ENCODE results near the gene NCK2.

Gene NCK2

GRCh38 chr2:105917226-105917625, 172.5 kb downstream of the NCK2 start:
- no peaks in the 10 kb centered on the region for H4K20me1 ChIP-seq (ENCODE audit: control insufficient read depth, insufficient read depth, low read depth, low read length)
- H3K79me2 ChIP-seq (ENCODE audit: control insufficient read depth, low read length), result no peaks in the 10 kb centered on the region
- no peaks in the 10 kb centered on the region for H3K9me3 ChIP-seq (ENCODE audit: control insufficient read depth, insufficient read depth, low read length)
- no peaks in the 10 kb centered on the region for H3K27me3 ChIP-seq (ENCODE audit: control insufficient read depth, low read length)
- TF ChIP-seq EZH2phosphoT487 (IDR thresholded peaks at IDR 0.05; ENCODE audit: borderline replicate concordance, low read length) (no peak), CTCF (IDR thresholded peaks at IDR 0.05; ENCODE audit: low read depth, low read length, poor library complexity, severe bottlenecking) (no peak)
- H3K4me3 ChIP-seq (ENCODE audit: low read length), result no peak overlapping the region
- H3K4me2 ChIP-seq (ENCODE audit: low read length), result no peak overlapping the region
- H3K27ac ChIP-seq (ENCODE audit: low read depth, low read length), result no peak overlapping the region
- H3F3A ChIP-seq (ENCODE audit: control insufficient read depth, insufficient read depth), result no peaks in the 10 kb centered on the region
- no peaks in the 10 kb centered on the region for H3K4me1 ChIP-seq (ENCODE audit: control insufficient read depth, low read length)
- no peaks in the 10 kb centered on the region for H3K9me2 ChIP-seq (replicated peaks; ENCODE audit: control insufficient read depth, low read length)
- H3K36me3 ChIP-seq (ENCODE audit: control insufficient read depth, low read length), result no peaks in the 10 kb centered on the region

GRCh38 chr2:105917688-105918087, 173.0 kb downstream of the NCK2 start:
- Histone ChIP-seq H3K9me3 (ENCODE audit: control insufficient read depth, insufficient read depth, low read length) (no peaks in the 10 kb centered on the region), H3K9me2 (replicated peaks; ENCODE audit: control insufficient read depth, low read length) (no peaks in the 10 kb centered on the region), H3K27me3 (ENCODE audit: control insufficient read depth, low read length) (no peaks in the 10 kb centered on the region), H3K27ac (ENCODE audit: low read depth, low read length) (no peak overlapping the region), H4K20me1 (ENCODE audit: control insufficient read depth, insufficient read depth, low read depth, low read length) (no peaks in the 10 kb centered on the region), H3K79me2 (ENCODE audit: control insufficient read depth, low read length) (no peaks in the 10 kb centered on the region), H3K4me3 (ENCODE audit: low read length) (no peak overlapping the region), H3F3A (ENCODE audit: control insufficient read depth, insufficient read depth) (no peaks in the 10 kb centered on the region), H3K4me2 (ENCODE audit: low read length) (no peak overlapping the region), H3K4me1 (ENCODE audit: control insufficient read depth, low read length) (no peaks in the 10 kb centered on the region), H3K36me3 (ENCODE audit: control insufficient read depth, low read length) (no peaks in the 10 kb centered on the region)
- TF ChIP-seq EZH2phosphoT487 (IDR thresholded peaks at IDR 0.05; ENCODE audit: borderline replicate concordance, low read length) (no peak), CTCF (IDR thresholded peaks at IDR 0.05; ENCODE audit: low read depth, low read length, poor library complexity, severe bottlenecking) (no peak)

GRCh38 chr2:105919191-105919811, 174.6 kb downstream of the NCK2 start:
- H3K27ac ChIP-seq (ENCODE audit: low read depth, low read length), result no peak overlapping the region
- H3K9me3 ChIP-seq (ENCODE audit: control insufficient read depth, insufficient read depth, low read length), result no peaks in the 10 kb centered on the region
- no peaks in the 10 kb centered on the region for H3K4me1 ChIP-seq (ENCODE audit: control insufficient read depth, low read length)
- H3F3A ChIP-seq (ENCODE audit: control insufficient read depth, insufficient read depth), result no peaks in the 10 kb centered on the region
- H4K20me1 ChIP-seq (ENCODE audit: control insufficient read depth, insufficient read depth, low read depth, low read length), result no peaks in the 10 kb centered on the region
- H3K36me3 ChIP-seq (ENCODE audit: control insufficient read depth, low read length), result no peaks in the 10 kb centered on the region
- no peaks in the 10 kb centered on the region for H3K79me2 ChIP-seq (ENCODE audit: control insufficient read depth, low read length)
- H3K4me2 ChIP-seq (ENCODE audit: low read length), result no peak overlapping the region
- no peaks in the 10 kb centered on the region for H3K27me3 ChIP-seq (ENCODE audit: control insufficient read depth, low read length)
- no peak for TF ChIP-seq CTCF (IDR thresholded peaks at IDR 0.05; ENCODE audit: low read depth, low read length, poor library complexity, severe bottlenecking)
- TF ChIP-seq EZH2phosphoT487 (IDR thresholded peaks at IDR 0.05; ENCODE audit: borderline replicate concordance, low read length), result no peak
- no peak overlapping the region for H3K4me3 ChIP-seq (ENCODE audit: low read length)
- H3K9me2 ChIP-seq (replicated peaks; ENCODE audit: control insufficient read depth, low read length), result no peaks in the 10 kb centered on the region

All from DOHH2 (cell line).